A549 (cell line): ENCODE data around the gene CDR2. TPM values are rescaled to one million over a fixed set of nuclear protein-coding genes. Genes with fewer than 3 reads are reported as not detected.

ENCODE experiments used
- ATAC-seq, 2 experiments: fragments of 200-7000 bp in 1 of 2; fragments of >200 bp in 1 of 2; cut with Nextera tagmentation in 1 of 2; cut with Tn5 transposase in 1 of 2; 3 replicates each; pipeline versions ENCODE4 v1.8.0 to v1.9.1; 2018 to 2020; ENCODE audit warnings: mild to moderate bottlenecking in 1 of 2, moderate library complexity in 1 of 2
- CTCF ChIA-PET: fragments of 300-600 bp; sonication (Branson Sonifier 250); formaldehyde crosslinking; extraction: SDS; loops from one replicate; lab custom pipeline; 2021; ENCODE audit warnings: antibody characterized with exemption, inconsistent platforms; lab: Yijun Ruan, JAX
- POLR2A ChIA-PET: fragments of 350-600 bp; formaldehyde crosslinking; extraction: SDS; loops from one replicate; lab custom pipeline; 2021; ENCODE audit warnings: antibody characterized with exemption, inconsistent platforms; lab: Yijun Ruan, JAX
- DNase-seq, 2 experiments: peaks; one replicate each; pipeline versions ENCODE4 v3.0.0 to v3.0.0-alpha.2; 2011 to 2016; ENCODE audit warnings: low read depth in 1 of 2, low spot score in 1 of 2
- FAIRE-seq: peaks from 2 replicates; lab custom pipeline; 2011; peaks lifted over from hg19 to GRCh38; lab: Jason Lieb, UNC
- H3K27ac ChIP-seq, 2 experiments: fragments of >200 bp; sonication (Bioruptor Twin); formaldehyde crosslinking; 3 replicates each; pipeline ENCODE4 v1.5.1; 2016 to 2017
- H3K4me1 ChIP-seq: fragments of >200 bp; sonication (Bioruptor Twin); formaldehyde crosslinking; 3 replicates; pipeline ENCODE4 v1.6.1; 2016
- H3K4me2 ChIP-seq: fragments of >200 bp; sonication (Bioruptor Twin); formaldehyde crosslinking; 3 replicates; pipeline ENCODE4 v1.6.1; 2016
- H3K4me3 ChIP-seq: fragments of >200 bp; sonication (Bioruptor Twin); formaldehyde crosslinking; 3 replicates; pipeline ENCODE4 v1.5.1; 2016
- H3K9me3 ChIP-seq: fragments of >200 bp; sonication (Bioruptor Twin); formaldehyde crosslinking; 3 replicates; pipeline ENCODE4 v1.6.1; 2016
- CHD2 ChIP-seq: fragments of 150-350 bp; IDR thresholded peaks from 2 replicates; pipeline ENCODE4 v1.6.1; 2014; ENCODE audit warnings: low read length; ENCODE audit not compliant: partially characterized antibody
- CHD4 ChIP-seq: fragments of 200-600 bp; sonication (generic); IDR thresholded peaks from 2 replicates; pipeline ENCODE4 v1.6.1; 2016; ENCODE audit warnings: antibody characterized with exemption, mild to moderate bottlenecking, borderline replicate concordance
- EP300 ChIP-seq, 2 experiments: fragments of >200 bp; sonication (Bioruptor Twin); formaldehyde crosslinking; IDR thresholded peaks; 2 replicates in 1 of 2; 3 replicates in 1 of 2; pipeline ENCODE4 v1.6.1; 2016 to 2017
- HOXB5 ChIP-seq: fragments of 250-450 bp; sonication (Bioruptor Pico); IDR thresholded peaks from 2 replicates; pipeline ENCODE4 v1.5.0; 2020; ENCODE audit warnings: mild to moderate bottlenecking, moderate library complexity
- JUN ChIP-seq, 2 experiments: fragments of >200 bp; sonication (Bioruptor Twin); formaldehyde crosslinking; IDR thresholded peaks; 2 replicates in 1 of 2; 3 replicates in 1 of 2; pipeline ENCODE4 v1.6.1; 2016 to 2017
- MAZ ChIP-seq: fragments of 150-350 bp; IDR thresholded peaks from 2 replicates; pipeline ENCODE4 v1.6.1; 2014; ENCODE audit warnings: antibody characterized with exemption, low read depth, low read length, borderline replicate concordance
- PHF8 ChIP-seq: fragments of 200-600 bp; sonication (generic); IDR thresholded peaks from 2 replicates; pipeline ENCODE4 v1.6.1; 2016; ENCODE audit warnings: low read depth, mild to moderate bottlenecking, antibody characterized with exemption, moderate library complexity, borderline replicate concordance
- RCOR1 ChIP-seq: fragments of 150-350 bp; IDR thresholded peaks from 2 replicates; pipeline ENCODE4 v1.6.1; 2014; ENCODE audit warnings: antibody characterized with exemption, low read length, low read depth
- RFX5 ChIP-seq: fragments of 450-650 bp; IDR thresholded peaks from 2 replicates; pipeline ENCODE4 v1.7.1; 2014; ENCODE audit warnings: antibody characterized with exemption, mild to moderate bottlenecking, moderate library complexity
- SMC3 ChIP-seq: fragments of >200 bp; sonication (Bioruptor Twin); formaldehyde crosslinking; IDR thresholded peaks from 3 replicates; pipeline ENCODE4 v1.6.1; 2018; ENCODE audit warnings: inconsistent platforms
- TP53 ChIP-seq: fragments of 250-450 bp; sonication (Bioruptor Pico); IDR thresholded peaks from 2 replicates; pipeline ENCODE4 v1.5.0; 2021; ENCODE audit warnings: mild to moderate bottlenecking, moderate library complexity
- ZC3H11A ChIP-seq: fragments of 450-650 bp; IDR thresholded peaks from 2 replicates; pipeline ENCODE4 v1.6.1; 2014; ENCODE audit warnings: antibody characterized with exemption, mild to moderate bottlenecking
- ZSCAN20 ChIP-seq: fragments of 250-450 bp; sonication (Bioruptor Pico); IDR thresholded peaks from 2 replicates; pipeline ENCODE4 v1.8.0; 2022; ENCODE audit warnings: mild to moderate bottlenecking, moderate library complexity
- WGBS: methylation state at CpG from one replicate; pipeline ENCODE4 v1.1.6; 2017; ENCODE audit errors: missing lambda C conversion rate; 5-methylcytosine and 5-hydroxymethylcytosine counted together
- polyA plus RNA-seq, 4 experiments: library from polyadenylated mRNA; depleted of rRNA in 3 of 4; stranded (reverse); fragments of >200 nt; fragmentation: RNase III in 1 of 4; extraction: RNeasy Plus Mini Kit Qiagen cat#74134 plus additional on column Dnase treatment in 1 of 4; gene quantifications; 2 replicates in 3 of 4; 3 replicates in 1 of 4; pipeline ENCODE4 v1.2.3, GENCODE V29; 2011 to 2017
- TF ChIP-seq, protein P1 (sequence below): fragments of 150-350 bp; IDR thresholded peaks from 2 replicates; pipeline ENCODE4 v1.6.1; 2014; ENCODE audit warnings: low read depth, mild to moderate bottlenecking, low read length
- TF ChIP-seq, protein P2 (sequence below): fragments of >200 bp; sonication (Bioruptor Twin); formaldehyde crosslinking; IDR thresholded peaks from 3 replicates; pipeline ENCODE4 v1.5.1; 2016
- TF ChIP-seq, protein P3 (sequence below): IDR thresholded peaks from 2 replicates; pipeline ENCODE4 v1.6.1; 2012
- TF ChIP-seq, protein P4 (sequence below): fragments of 200-600 bp; sonication (generic); IDR thresholded peaks from 2 replicates; pipeline ENCODE4 v1.6.1; 2016; ENCODE audit warnings: antibody characterized with exemption, mild to moderate bottlenecking, moderate library complexity
- TF ChIP-seq, protein P5 (sequence below): fragments of 250-450 bp; sonication (Bioruptor Pico); IDR thresholded peaks from 2 replicates; pipeline ENCODE4 v1.5.0; 2021; ENCODE audit warnings: mild to moderate bottlenecking, moderate library complexity, borderline replicate concordance

The CDR2 gene
- polyA plus RNA-seq, 2 of the 4 experiments (the other 2 are of a cell fraction), result 29.3 to 44.3 TPM

DNA sequence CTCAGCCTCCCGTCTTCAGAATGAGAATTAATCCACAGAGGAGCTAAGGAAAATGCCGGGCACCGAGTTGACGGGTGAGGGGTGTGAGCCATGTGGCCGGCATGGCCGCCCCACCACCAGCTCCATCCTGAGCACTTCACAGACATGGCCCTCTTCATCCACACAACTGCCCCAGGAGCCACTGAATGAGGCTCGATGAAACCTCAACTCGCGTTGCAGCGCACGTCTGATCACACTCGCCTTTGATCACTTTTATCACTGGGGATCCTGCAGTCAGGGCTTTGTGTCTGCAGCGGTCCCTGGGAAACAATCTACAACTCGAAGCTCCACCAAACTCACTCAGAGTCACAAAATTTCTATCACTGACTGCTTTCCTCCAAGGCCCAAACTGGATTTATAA, 46.7 kb upstream of the CDR2 start:
- ATAC-seq (no peak), DNase-seq (no peak)
- CTCF ChIA-PET, result interaction anchor here (1.6 kb wide), 1 partner anchor 20 kb away, joined by 3 read pairs; no protein-coding TSS in a partner anchor
- H3K27ac ChIP-seq, result no peak overlapping the region
- no peaks in the 10 kb centered on the region for H3K4me1 ChIP-seq
- POLR2A ChIA-PET, result no interaction called here
- 94% methylated on average over 14 of the region's 14 CpGs for WGBS
- H3K4me2 ChIP-seq, result no peak overlapping the region
- TF ChIP-seq CHD2 (no peak), CHD4 (no peak), ZSCAN20 (CRISPR knock-in tag) (no peak), SMC3 (no peak), RFX5 (no peak), HOXB5 (CRISPR knock-in tag) (no peak)
- TF ChIP-seq, protein P1, sequence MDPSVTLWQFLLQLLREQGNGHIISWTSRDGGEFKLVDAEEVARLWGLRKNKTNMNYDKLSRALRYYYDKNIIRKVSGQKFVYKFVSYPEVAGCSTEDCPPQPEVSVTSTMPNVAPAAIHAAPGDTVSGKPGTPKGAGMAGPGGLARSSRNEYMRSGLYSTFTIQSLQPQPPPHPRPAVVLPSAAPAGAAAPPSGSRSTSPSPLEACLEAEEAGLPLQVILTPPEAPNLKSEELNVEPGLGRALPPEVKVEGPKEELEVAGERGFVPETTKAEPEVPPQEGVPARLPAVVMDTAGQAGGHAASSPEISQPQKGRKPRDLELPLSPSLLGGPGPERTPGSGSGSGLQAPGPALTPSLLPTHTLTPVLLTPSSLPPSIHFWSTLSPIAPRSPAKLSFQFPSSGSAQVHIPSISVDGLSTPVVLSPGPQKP, result no peak
- TF ChIP-seq, all 56 proteins: peak for 0
- no peak overlapping the region for H3K4me3 ChIP-seq
- H3K9me3 ChIP-seq, result no peaks in the 10 kb centered on the region
- FAIRE-seq, result no peak

DNA sequence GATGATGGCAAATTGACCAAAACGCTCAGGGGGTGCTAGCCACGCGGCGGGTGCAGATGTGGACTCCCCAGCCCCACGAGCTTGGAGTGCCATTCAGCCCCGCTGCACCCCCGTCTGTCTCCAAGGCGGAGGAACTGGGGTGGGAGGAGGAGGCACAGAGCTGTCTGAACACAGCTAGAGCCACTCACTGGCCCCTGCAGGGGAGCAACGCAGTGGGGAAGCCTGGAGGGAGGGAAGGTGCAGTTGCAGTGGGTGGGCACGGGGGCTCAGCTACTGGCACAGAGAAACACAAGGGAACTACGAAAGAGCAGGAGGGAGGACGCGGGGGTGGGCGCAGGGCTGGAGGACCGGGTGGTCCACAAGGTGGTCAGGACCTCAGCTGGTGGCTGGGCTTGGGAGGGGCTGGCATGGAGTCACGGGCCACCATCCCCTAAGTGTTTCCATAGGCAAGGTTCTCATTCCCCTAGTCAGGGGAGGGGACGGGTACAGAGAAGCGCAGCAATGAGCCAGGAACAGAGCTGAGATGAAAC, 46.3 kb upstream of the CDR2 start:
- POLR2A ChIA-PET, result no interaction called here
- CTCF ChIA-PET, result interaction anchor here (1.6 kb wide), 1 partner anchor 20 kb away, joined by 3 read pairs; no protein-coding TSS in a partner anchor
- FAIRE-seq, result no peak

More for the DNA sequence above, 46.3 kb upstream of the CDR2 start:
- no peaks in the 10 kb centered on the region for H3K9me3 ChIP-seq
- H3K4me2 ChIP-seq, result no peak overlapping the region
- 97% methylated on average over 18 of the region's 18 CpGs for WGBS
- no peak for ATAC-seq
- no peak for DNase-seq
- no peaks in the 10 kb centered on the region for H3K4me1 ChIP-seq
- no peak overlapping the region for H3K27ac ChIP-seq
- H3K4me3 ChIP-seq, result no peak overlapping the region
- TF ChIP-seq RCOR1 (no peak), ZC3H11A (no peak), TP53 (CRISPR knock-in tag) (no peak), EP300 (IDR thresholded peaks at IDR 0.05) (no peak), ZSCAN20 (CRISPR knock-in tag) (no peak), JUN (IDR thresholded peaks at IDR 0.05) (no peak), MAZ (no peak), PHF8 (no peak), SMC3 (no peak), RFX5 (no peak)
- TF ChIP-seq, protein P2, sequence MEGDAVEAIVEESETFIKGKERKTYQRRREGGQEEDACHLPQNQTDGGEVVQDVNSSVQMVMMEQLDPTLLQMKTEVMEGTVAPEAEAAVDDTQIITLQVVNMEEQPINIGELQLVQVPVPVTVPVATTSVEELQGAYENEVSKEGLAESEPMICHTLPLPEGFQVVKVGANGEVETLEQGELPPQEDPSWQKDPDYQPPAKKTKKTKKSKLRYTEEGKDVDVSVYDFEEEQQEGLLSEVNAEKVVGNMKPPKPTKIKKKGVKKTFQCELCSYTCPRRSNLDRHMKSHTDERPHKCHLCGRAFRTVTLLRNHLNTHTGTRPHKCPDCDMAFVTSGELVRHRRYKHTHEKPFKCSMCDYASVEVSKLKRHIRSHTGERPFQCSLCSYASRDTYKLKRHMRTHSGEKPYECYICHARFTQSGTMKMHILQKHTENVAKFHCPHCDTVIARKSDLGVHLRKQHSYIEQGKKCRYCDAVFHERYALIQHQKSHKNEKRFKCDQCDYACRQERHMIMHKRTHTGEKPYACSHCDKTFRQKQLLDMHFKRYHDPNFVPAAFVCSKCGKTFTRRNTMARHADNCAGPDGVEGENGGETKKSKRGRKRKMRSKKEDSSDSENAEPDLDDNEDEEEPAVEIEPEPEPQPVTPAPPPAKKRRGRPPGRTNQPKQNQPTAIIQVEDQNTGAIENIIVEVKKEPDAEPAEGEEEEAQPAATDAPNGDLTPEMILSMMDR, result no peak
- TF ChIP-seq, protein P3, sequence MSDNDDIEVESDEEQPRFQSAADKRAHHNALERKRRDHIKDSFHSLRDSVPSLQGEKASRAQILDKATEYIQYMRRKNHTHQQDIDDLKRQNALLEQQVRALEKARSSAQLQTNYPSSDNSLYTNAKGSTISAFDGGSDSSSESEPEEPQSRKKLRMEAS, result no peak
- TF ChIP-seq, protein P4, sequence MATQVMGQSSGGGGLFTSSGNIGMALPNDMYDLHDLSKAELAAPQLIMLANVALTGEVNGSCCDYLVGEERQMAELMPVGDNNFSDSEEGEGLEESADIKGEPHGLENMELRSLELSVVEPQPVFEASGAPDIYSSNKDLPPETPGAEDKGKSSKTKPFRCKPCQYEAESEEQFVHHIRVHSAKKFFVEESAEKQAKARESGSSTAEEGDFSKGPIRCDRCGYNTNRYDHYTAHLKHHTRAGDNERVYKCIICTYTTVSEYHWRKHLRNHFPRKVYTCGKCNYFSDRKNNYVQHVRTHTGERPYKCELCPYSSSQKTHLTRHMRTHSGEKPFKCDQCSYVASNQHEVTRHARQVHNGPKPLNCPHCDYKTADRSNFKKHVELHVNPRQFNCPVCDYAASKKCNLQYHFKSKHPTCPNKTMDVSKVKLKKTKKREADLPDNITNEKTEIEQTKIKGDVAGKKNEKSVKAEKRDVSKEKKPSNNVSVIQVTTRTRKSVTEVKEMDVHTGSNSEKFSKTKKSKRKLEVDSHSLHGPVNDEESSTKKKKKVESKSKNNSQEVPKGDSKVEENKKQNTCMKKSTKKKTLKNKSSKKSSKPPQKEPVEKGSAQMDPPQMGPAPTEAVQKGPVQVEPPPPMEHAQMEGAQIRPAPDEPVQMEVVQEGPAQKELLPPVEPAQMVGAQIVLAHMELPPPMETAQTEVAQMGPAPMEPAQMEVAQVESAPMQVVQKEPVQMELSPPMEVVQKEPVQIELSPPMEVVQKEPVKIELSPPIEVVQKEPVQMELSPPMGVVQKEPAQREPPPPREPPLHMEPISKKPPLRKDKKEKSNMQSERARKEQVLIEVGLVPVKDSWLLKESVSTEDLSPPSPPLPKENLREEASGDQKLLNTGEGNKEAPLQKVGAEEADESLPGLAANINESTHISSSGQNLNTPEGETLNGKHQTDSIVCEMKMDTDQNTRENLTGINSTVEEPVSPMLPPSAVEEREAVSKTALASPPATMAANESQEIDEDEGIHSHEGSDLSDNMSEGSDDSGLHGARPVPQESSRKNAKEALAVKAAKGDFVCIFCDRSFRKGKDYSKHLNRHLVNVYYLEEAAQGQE, result no peak
- TF ChIP-seq, protein P5, sequence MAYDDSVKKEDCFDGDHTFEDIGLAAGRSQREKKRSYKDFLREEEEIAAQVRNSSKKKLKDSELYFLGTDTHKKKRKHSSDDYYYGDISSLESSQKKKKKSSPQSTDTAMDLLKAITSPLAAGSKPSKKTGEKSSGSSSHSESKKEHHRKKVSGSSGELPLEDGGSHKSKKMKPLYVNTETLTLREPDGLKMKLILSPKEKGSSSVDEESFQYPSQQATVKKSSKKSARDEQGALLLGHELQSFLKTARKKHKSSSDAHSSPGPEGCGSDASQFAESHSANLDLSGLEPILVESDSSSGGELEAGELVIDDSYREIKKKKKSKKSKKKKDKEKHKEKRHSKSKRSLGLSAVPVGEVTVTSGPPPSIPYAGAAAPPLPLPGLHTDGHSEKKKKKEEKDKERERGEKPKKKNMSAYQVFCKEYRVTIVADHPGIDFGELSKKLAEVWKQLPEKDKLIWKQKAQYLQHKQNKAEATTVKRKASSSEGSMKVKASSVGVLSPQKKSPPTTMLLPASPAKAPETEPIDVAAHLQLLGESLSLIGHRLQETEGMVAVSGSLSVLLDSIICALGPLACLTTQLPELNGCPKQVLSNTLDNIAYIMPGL, result no peak
